Measurements from ENCODE around the gene DCAF6.
A peak's percentile ranks its signal among the peaks of the same experiment; 100 is the strongest.

The DCAF6 gene

GRCh38 chr1:168084396-168085231 lies 148.1 kb downstream of the DCAF6 start:
- DNase-seq = peak; percentile 86 to 89
- no peak overlapping the region for H3K4me2 ChIP-seq (ENCODE audit: low read length)
- no peak overlapping the region for H3K18ac ChIP-seq (ENCODE audit: low read length)
- peaks cover 3% of the 10 kb centered on the region for H3K9me3 ChIP-seq (ENCODE audit: insufficient read depth, low read depth, low read length)
- H2AK5ac ChIP-seq (ENCODE audit: low read length) = no peak overlapping the region
- H2BK120ac ChIP-seq (ENCODE audit: insufficient read depth, low read length, poor library complexity) = no peak overlapping the region
- no peak overlapping the region for H4K12ac ChIP-seq (ENCODE audit: low read depth, low read length)
- no peak overlapping the region for H3K23ac ChIP-seq (ENCODE audit: low read length)
- no peak overlapping the region for H3K14ac ChIP-seq (ENCODE audit: low read length)
- no peaks in the 10 kb centered on the region for H3K79me2 ChIP-seq (ENCODE audit: control insufficient read depth, insufficient read depth, low read length, poor library complexity)
- H3K9ac ChIP-seq (ENCODE audit: low read length) = no peak overlapping the region
- no peaks in the 10 kb centered on the region for H3K79me1 ChIP-seq (ENCODE audit: low read length)
- no CpG with 5 or more reads among the region's 13 CpGs for WGBS (ENCODE audit: extremely low coverage, insufficient coverage, insufficient read length)
- H3K27me3 ChIP-seq (ENCODE audit: insufficient read depth, low read length) = no peaks in the 10 kb centered on the region
- peaks cover 0 to 4% of the 10 kb centered on the region in 2 experiments for H3K4me1 ChIP-seq (ENCODE audit: control insufficient read depth in 1 of 2, insufficient read depth in 2 of 2, low read length in 2 of 2)
- H3K4me3 ChIP-seq (ENCODE audit: low read depth, low read length) = no peak overlapping the region
- no peak overlapping the region for H2BK5ac ChIP-seq (ENCODE audit: low read depth, low read length, poor library complexity)
- no peak overlapping the region for H4K91ac ChIP-seq (ENCODE audit: low read depth, low read length)
- no peak overlapping the region for H3K27ac ChIP-seq (ENCODE audit: low read depth, low read length)
- no peak overlapping the region for H3K4ac ChIP-seq (ENCODE audit: low read depth, low read length)
- H2BK12ac ChIP-seq (ENCODE audit: low read length) = no peak overlapping the region
- H4K8ac ChIP-seq (ENCODE audit: low read depth, low read length) = no peak overlapping the region
- H2AFZ ChIP-seq (ENCODE audit: insufficient read depth, low read length, poor library complexity) = no peak overlapping the region
- H3K36me3 ChIP-seq (ENCODE audit: control insufficient read depth in 1 of 2, insufficient read depth in 2 of 2, low read length in 2 of 2) = peaks cover 3 to 11% of the 10 kb centered on the region in 2 experiments

DNA sequence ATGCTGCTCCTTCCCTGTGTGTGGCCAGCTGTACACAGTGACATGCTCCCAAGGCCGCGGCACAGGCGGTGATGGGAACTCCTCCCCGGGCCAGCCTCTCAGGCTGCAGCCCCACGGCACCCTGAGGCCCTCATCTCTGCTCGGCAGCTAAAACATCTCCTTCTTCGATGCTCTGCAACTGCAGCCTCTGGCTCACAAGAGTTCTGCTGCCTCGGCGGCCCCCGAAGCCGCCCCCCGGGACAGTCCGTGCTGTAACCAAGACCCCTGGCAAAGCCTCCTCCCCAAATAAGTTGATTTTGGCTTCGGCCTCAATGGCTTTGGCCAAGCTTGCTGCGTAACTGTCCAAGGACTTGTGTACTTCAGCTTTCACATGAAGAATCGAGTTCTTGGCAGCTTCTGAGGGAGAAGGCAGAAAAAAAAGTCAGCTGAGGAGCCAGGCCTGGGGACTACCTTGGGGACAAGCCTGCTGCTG lies 149.0 kb downstream of the DCAF6 start:
- H3K4ac ChIP-seq (ENCODE audit: low read depth, low read length) = no peak overlapping the region
- DNase-seq = peak; percentile 44 to 67
- H3K27ac ChIP-seq (ENCODE audit: low read depth, low read length) = no peak overlapping the region
- H3K4me1 ChIP-seq (ENCODE audit: control insufficient read depth in 1 of 2, insufficient read depth in 2 of 2, low read length in 2 of 2) = peaks cover 0 to 1% of the 10 kb centered on the region in 2 experiments
- H4K12ac ChIP-seq (ENCODE audit: low read depth, low read length) = no peak overlapping the region
- no peak overlapping the region for H2BK12ac ChIP-seq (ENCODE audit: low read length)
- no peak overlapping the region for H2BK120ac ChIP-seq (ENCODE audit: insufficient read depth, low read length, poor library complexity)
- H3K4me2 ChIP-seq (ENCODE audit: low read length) = no peak overlapping the region
- H2AK5ac ChIP-seq (ENCODE audit: low read length) = no peak overlapping the region
- H3K4me3 ChIP-seq (ENCODE audit: low read depth, low read length) = no peak overlapping the region
- WGBS (ENCODE audit: extremely low coverage, insufficient coverage, insufficient read length) = no CpG with 5 or more reads among the region's 16 CpGs
- no peak overlapping the region for H4K91ac ChIP-seq (ENCODE audit: low read depth, low read length)
- H3K14ac ChIP-seq (ENCODE audit: low read length) = no peak overlapping the region
- H4K8ac ChIP-seq (ENCODE audit: low read depth, low read length) = no peak overlapping the region
- H3K79me1 ChIP-seq (ENCODE audit: low read length) = no peaks in the 10 kb centered on the region
- H2AFZ ChIP-seq (ENCODE audit: insufficient read depth, low read length, poor library complexity) = no peak overlapping the region
- H3K9ac ChIP-seq (ENCODE audit: low read length) = no peak overlapping the region
- H3K79me2 ChIP-seq (ENCODE audit: control insufficient read depth, insufficient read depth, low read length, poor library complexity) = no peaks in the 10 kb centered on the region
- no peak overlapping the region for H2BK5ac ChIP-seq (ENCODE audit: low read depth, low read length, poor library complexity)
- peaks cover 3 to 10% of the 10 kb centered on the region in 2 experiments for H3K36me3 ChIP-seq (ENCODE audit: control insufficient read depth in 1 of 2, insufficient read depth in 2 of 2, low read length in 2 of 2)
- no peaks in the 10 kb centered on the region for H3K27me3 ChIP-seq (ENCODE audit: insufficient read depth, low read length)
- H3K18ac ChIP-seq (ENCODE audit: low read length) = no peak overlapping the region
- peaks cover 3% of the 10 kb centered on the region for H3K9me3 ChIP-seq (ENCODE audit: insufficient read depth, low read depth, low read length)
- no peak overlapping the region for H3K23ac ChIP-seq (ENCODE audit: low read length)

GRCh38 chr1:168086438-168086837 lies 150.0 kb downstream of the DCAF6 start:
- H3K4me3 ChIP-seq (ENCODE audit: low read depth, low read length) = no peak overlapping the region
- DNase-seq = no peak
- no peak overlapping the region for H2AK5ac ChIP-seq (ENCODE audit: low read length)
- WGBS (ENCODE audit: extremely low coverage, insufficient coverage, insufficient read length) = no CpG with 5 or more reads among the region's 2 CpGs
- no peak overlapping the region for H3K23ac ChIP-seq (ENCODE audit: low read length)
- no peaks in the 10 kb centered on the region for H3K27me3 ChIP-seq (ENCODE audit: insufficient read depth, low read length)
- no peaks in the 10 kb centered on the region for H3K79me1 ChIP-seq (ENCODE audit: low read length)
- H3K4me1 ChIP-seq (ENCODE audit: control insufficient read depth in 1 of 2, insufficient read depth in 2 of 2, low read length in 2 of 2) = peaks cover 0 to 1% of the 10 kb centered on the region in 2 experiments
- no peaks in the 10 kb centered on the region for H3K79me2 ChIP-seq (ENCODE audit: control insufficient read depth, insufficient read depth, low read length, poor library complexity)
- H4K12ac ChIP-seq (ENCODE audit: low read depth, low read length) = no peak overlapping the region
- H3K9ac ChIP-seq (ENCODE audit: low read length) = no peak overlapping the region
- H3K9me3 ChIP-seq (ENCODE audit: insufficient read depth, low read depth, low read length) = peaks cover 3% of the 10 kb centered on the region
- H3K14ac ChIP-seq (ENCODE audit: low read length) = no peak overlapping the region
- no peak overlapping the region for H3K4me2 ChIP-seq (ENCODE audit: low read length)
- no peak overlapping the region for H3K18ac ChIP-seq (ENCODE audit: low read length)
- H2BK120ac ChIP-seq (ENCODE audit: insufficient read depth, low read length, poor library complexity) = no peak overlapping the region
- no peak overlapping the region for H4K8ac ChIP-seq (ENCODE audit: low read depth, low read length)
- H4K91ac ChIP-seq (ENCODE audit: low read depth, low read length) = no peak overlapping the region
- H3K4ac ChIP-seq (ENCODE audit: low read depth, low read length) = no peak overlapping the region
- H3K36me3 ChIP-seq (ENCODE audit: control insufficient read depth in 1 of 2, insufficient read depth in 2 of 2, low read length in 2 of 2) = peaks cover 3 to 10% of the 10 kb centered on the region in 2 experiments
- H3K27ac ChIP-seq (ENCODE audit: low read depth, low read length) = no peak overlapping the region
- H2BK5ac ChIP-seq (ENCODE audit: low read depth, low read length, poor library complexity) = no peak overlapping the region
- H2AFZ ChIP-seq (ENCODE audit: insufficient read depth, low read length, poor library complexity) = no peak overlapping the region
- H2BK12ac ChIP-seq (ENCODE audit: low read length) = no peak overlapping the region

GRCh38 chr1:168087696-168088095 lies 151.2 kb downstream of the DCAF6 start:
- Histone ChIP-seq H2BK12ac (ENCODE audit: low read length) (no peak overlapping the region), H3K4me2 (ENCODE audit: low read length) (no peak overlapping the region), H4K8ac (ENCODE audit: low read depth, low read length) (no peak overlapping the region), H3K36me3 (ENCODE audit: control insufficient read depth in 1 of 2, insufficient read depth in 2 of 2, low read length in 2 of 2) (peaks cover 3 to 10% of the 10 kb centered on the region in 2 experiments), H3K27me3 (ENCODE audit: insufficient read depth, low read length) (no peaks in the 10 kb centered on the region), H3K9ac (ENCODE audit: low read length) (no peak overlapping the region), H3K18ac (ENCODE audit: low read length) (no peak overlapping the region), H3K79me2 (ENCODE audit: control insufficient read depth, insufficient read depth, low read length, poor library complexity) (no peaks in the 10 kb centered on the region), H2BK5ac (ENCODE audit: low read depth, low read length, poor library complexity) (no peak overlapping the region), H2AK5ac (ENCODE audit: low read length) (no peak overlapping the region), H4K12ac (ENCODE audit: low read depth, low read length) (no peak overlapping the region), H3K4me3 (ENCODE audit: low read depth, low read length) (no peak overlapping the region), H4K91ac (ENCODE audit: low read depth, low read length) (no peak overlapping the region), H2BK120ac (ENCODE audit: insufficient read depth, low read length, poor library complexity) (no peak overlapping the region), H3K4ac (ENCODE audit: low read depth, low read length) (no peak overlapping the region), H2AFZ (ENCODE audit: insufficient read depth, low read length, poor library complexity) (no peak overlapping the region), H3K23ac (ENCODE audit: low read length) (no peak overlapping the region), H3K14ac (ENCODE audit: low read length) (no peak overlapping the region), H3K79me1 (ENCODE audit: low read length) (no peaks in the 10 kb centered on the region), H3K9me3 (ENCODE audit: insufficient read depth, low read depth, low read length) (peaks cover 3% of the 10 kb centered on the region), H3K27ac (ENCODE audit: low read depth, low read length) (no peak overlapping the region), H3K4me1 (ENCODE audit: control insufficient read depth in 1 of 2, insufficient read depth in 2 of 2, low read length in 2 of 2) (no peaks in the 10 kb centered on the region)
- WGBS (ENCODE audit: extremely low coverage, insufficient coverage, insufficient read length) = no CpG with 5 or more reads among the region's 10 CpGs
- DNase-seq = no peak

Data from trophoblast cell (in vitro differentiated cells and primary cell).